Right kidney (tissue), 1 donor: ENCODE data around the gene TWSG1.
"Not testable (repeated sequence)": the region's sequence is repeated elsewhere in the genome, so short reads cannot be mapped to it uniquely, and the experiment has no call there.

Source experiments
- DNase-seq: peaks from one replicate; pipeline ENCODE4 v3.0.0-alpha.2; 2016

Gene TWSG1

DNA sequence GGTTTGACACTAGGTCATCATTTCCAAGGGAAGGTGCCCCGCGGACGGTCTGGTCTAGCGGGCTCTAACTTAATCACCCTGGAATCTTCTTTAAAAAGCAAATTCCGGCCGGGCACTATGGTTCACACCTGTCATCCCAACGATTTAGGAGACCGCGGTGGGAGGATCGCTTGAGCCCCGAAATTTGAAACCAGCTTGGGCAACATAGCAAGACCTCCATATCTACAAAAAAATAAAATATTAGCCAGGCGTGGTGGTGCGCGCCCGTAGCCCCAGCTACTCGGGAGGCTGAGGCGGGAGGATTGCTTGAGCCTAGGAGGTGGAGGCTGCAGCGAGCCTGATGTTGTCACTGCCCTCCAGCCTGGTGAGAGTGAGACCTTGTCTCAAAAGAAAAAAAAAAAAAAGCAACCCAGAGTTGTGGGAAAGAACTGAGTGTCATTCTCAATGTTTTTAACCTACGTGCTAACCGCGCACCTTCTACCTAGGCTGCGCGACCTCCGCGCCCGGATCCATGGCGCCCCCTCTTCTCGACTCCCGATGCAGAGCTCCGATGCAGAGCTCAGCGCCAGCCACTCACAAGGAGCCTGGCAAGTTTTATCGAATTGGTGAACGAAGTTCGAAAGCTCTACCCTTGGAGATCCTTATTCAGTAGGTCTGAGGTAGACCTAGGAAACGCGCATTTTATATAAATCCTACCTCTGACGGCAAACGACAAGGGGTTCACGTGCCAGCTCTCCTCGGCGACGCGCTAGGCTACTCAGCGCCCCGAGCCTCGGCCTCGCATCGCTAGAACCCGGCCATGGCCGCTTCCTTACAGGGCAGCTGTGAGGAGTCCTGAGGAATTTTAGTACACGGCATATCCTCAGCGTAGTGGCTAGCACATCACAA lies 888 bp upstream of the TWSG1 start:
- DNase-seq = no peak

DNA sequence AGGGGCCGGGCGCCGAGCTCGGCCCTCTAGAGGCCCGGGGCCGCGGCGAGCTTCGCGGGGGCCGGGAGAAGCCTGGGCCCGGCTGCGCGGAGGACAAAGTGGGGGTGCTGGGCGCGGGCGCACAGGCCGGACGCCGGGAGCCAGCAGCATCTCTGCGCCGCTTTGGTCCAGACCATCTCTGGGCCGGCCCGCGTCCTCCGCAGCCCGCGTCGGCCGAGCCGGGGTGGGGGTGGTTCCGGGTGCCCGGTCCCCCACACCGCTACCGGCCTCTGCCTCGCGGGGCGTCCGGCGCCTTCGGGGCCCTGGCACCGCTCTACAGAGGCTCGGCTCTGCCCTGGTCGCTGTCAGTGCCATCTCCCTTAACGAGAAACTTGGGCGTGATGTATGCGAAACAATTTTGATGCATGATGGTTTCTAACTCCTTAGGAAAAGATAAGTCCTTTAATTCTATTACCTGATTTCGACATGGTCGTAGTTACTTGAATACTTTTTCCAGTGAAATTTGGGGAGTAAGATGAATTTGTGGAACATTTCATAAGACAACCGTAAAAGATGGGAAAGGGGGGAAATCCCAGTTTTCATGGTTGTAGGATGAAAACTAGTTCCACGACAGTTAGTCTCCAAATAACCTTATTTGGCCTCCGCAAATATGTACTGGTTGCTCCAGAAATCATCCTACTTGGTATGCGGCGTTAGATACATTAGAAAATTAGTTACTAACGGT lies 562 bp downstream of the TWSG1 start:
- DNase-seq = peak; percentile 97

DNA sequence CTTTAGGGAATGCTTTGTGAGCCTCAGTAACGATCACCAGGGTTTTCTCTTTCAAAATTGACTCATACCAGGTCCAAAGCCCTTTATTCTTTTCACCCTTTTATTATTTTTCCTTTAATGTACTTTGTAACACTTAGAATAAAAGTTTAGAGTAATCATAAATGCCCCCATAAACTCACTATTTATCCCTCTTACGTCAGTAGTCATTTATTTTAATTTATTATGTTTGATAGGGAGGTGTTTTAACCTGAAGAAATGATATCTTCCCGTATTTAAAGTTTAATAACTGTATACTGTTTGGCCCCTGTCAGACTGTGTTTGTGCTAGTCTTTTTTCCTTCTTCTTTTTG lies 1.1 kb downstream of the TWSG1 start:
- DNase-seq = no peak

DNA sequence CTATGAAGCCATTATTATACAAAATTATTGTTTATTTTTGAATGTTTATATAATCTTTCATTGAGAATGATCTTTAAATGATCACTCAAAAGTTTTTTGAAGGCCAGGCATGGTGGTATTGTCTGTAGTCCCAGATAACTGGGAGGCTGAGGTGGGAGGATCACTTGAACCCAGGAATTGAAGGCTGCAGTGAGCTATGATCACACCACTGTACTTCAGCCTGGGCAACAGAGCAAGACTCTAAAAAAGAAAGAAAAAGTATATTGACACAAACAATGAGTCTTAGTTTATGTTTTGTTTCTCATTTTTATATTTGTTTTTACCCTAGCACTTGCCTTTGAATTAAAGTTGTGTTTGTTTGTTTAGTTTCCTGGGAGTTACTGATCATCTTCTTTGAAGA lies 2.3 kb downstream of the TWSG1 start:
- DNase-seq = no peak

DNA sequence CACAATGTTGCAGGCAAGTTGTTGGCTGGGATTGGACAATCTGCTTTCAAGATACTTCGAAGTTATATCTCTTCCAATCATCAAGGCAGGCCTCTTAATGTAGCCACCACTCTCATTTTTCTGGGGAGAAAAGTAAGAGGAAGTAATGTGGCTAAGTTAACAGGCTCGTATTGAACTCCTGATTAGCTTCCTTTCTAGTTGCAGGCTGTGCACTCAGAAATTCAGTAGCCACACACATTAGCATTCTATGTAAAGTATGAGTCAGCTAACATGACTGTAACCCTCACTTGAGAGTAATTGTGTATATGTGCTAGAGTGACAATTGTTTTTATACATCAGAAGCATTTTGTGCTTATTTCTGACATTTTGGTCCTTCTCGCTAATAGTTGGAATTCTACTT lies 3.3 kb downstream of the TWSG1 start:
- no peak for DNase-seq

DNA sequence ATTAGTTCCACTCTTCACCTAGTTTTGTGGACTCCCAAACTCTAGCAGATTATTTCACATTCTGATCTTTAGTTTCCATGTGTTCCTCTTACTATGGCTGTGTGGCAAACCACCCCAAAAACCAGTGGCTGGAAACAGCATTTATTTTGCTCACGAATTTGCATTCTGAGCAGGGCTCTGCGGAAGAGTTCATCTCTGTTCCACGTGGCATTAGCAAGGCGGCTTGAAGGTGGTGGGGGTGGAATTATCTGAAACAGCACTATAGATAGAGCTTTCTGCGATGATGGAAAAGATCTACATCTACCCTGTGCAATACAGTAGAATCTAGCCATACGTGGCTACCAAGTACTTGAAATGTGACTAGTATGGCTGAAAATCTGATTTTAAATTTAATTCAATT lies 5.9 kb downstream of the TWSG1 start:
- no peak for DNase-seq

DNA sequence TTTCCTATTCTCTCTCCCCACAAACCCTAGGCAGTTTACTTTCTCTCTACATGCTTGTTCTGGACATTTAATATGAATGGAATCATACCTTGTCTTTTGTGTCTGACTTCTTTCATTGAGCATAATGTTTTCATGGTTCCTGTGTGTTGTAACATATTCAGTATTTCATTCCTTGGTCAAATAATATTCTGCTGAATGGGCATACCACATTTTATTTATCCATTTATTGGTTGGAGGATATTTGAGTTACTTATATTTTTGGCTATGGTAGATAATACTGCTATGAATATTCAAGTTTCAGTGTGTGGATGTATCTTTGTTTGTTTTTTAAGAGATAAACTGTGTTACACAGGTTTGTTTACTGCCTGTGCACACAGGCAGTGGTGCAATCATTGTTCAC lies 9.0 kb downstream of the TWSG1 start:
- DNase-seq = no peak

DNA sequence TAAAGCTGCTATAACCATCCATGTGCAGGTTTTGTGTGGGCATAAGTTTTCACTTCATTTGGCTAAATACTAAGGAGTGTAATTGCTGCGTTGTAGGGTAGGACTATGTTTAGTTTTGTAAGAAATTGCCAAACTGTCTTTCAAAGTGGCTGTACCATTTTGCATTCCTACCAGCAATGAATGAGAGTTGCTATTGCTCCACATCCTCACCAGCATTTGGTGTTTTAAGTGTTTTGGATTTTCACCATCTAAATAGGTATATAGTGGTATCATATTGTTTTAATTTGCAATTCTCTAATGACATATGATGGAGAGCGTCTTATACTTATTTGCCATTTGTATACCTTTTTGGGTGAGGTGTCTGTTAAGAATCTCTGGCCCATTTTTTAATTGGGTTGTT lies 12.2 kb downstream of the TWSG1 start:
- DNase-seq = no peak

DNA sequence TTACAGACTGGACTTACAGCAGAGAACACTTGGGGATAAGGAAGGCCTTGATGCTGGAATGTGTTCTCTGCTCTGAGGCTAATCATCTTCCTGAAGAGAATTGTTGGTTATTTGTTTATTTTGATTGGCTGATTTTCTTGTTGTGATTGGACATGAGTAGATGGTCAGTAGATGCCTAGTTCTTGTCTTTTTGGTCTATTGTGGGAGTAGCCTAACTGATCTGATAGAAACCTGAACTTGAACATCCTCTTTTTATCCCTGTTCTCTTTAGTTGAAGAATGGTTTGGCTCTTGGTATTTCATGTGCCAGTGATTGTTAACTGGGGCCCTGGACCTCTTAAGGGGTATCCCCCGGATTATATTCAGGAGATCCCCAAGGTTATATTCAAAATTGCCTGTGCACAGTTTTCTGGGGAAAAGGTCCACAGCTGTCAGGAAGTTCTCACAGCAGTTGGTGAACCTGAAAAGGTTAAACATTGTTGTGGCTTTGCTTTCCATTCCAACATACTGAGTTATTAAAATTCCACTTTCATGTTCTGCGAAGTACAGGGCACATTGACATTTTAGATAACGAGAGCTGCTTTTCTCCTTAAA lies 13.6 kb downstream of the TWSG1 start:
- DNase-seq = no peak

DNA sequence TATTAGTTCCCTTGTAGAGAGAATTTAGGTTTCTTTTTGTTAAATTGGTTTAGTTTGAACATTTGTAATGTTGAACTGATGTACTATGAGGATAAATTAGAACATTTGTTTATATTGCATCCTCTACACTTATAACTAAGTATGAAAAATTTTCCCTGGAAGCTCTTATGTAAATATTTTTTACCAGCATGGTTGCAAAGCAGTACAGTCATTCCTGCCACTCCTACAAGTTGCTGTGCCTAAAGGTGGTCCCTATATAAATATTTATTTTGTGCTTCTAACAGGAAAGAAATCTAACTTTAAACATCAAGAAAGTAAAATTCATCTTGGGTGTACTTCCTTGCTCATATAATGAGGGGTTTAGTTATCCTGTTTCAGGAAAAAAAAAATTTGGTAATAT lies 14.2 kb downstream of the TWSG1 start:
- no peak for DNase-seq

DNA sequence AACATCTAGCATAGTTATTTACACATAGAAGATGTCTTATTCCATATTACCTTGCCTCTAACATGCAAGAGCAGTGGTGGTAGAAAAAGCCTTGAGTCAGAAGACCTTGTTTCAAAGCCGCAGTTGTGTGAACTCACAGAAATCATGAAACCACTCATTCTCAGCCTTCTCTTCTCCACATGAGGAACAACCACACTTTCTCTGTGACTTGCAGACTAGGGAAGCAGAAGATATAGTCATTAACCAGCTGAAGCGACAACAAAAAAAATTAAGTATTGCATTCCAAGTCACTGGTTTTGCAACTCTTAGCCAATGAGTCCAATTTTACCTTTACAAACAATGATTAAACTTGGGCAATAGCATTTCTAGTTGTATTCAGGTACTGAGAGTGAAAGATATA lies 19.0 kb downstream of the TWSG1 start:
- no peak for DNase-seq

DNA sequence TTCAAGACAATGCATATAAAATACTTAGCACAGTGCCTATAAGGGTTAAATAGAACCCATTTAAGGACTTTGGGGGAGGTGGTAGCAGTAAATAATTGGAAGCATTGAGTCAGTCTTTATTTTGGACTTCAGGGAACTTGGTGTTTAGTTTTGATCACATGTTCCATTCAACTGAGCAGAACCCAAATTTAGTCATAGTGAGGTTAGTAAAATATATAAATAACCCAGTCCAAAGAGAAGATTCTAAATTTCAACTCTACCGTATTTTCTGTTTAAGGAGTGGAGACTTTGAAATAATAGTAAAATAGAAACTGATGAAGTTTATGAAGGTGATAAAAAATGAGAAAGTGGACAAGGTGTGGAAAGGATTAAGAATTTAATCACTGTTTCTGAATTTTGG lies 19.7 kb downstream of the TWSG1 start:
- DNase-seq = no peak

DNA sequence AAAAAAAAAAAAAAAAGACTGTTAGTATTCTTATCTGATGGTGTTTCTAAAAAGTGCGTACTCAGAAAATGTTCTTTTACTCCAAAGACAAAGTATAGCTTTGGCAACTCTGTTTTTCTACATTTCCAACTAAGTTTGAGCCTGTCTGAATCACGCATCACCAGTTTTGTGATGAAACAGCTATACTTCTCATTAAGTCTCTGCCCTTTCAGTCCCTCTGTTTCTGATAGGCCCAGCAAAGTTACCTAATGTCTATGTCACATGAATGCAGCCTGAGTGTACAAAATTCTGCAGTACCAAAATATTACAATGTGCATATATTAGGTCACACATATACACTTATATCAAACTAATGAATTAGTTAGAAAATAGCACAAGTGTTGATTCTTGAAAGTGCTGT lies 22.4 kb downstream of the TWSG1 start:
- no peak for DNase-seq

DNA sequence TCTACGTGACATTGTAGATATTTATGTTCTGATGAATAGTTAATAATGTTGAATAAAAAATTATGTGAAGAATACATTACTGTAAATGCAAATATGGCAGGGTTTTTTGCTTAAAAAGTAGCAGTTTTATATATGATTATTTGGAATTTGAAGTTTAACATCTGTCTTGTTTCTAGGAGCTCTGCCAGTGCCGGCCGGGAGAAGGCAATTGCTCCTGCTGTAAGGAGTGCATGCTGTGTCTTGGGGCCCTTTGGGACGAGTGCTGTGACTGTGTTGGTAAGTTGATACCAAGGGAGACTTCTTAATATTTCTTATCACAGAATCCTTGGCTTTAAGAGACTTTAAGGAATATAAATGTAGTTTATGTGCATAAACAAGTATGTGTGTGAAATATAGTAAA lies 25.2 kb downstream of the TWSG1 start:
- DNase-seq = no peak

DNA sequence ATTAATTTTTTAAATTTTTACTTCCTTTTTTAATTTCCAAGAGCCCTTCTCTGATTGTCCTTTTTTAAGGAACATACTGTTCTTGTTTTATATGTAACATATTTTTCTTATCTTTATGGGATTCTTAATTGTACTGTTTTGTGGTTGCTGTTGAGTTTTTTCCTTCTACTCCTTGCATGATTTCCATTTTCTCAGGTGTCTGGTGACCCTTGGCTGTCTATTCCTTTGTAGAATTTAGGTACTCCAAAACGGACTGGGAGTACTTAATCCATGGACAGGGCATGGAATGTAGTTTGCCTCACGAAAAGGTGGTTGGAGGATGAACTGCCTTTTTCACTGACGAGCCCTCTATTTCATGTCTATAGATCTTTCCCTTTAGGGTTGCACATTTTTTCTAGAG lies 26.6 kb downstream of the TWSG1 start:
- DNase-seq = no peak

DNA sequence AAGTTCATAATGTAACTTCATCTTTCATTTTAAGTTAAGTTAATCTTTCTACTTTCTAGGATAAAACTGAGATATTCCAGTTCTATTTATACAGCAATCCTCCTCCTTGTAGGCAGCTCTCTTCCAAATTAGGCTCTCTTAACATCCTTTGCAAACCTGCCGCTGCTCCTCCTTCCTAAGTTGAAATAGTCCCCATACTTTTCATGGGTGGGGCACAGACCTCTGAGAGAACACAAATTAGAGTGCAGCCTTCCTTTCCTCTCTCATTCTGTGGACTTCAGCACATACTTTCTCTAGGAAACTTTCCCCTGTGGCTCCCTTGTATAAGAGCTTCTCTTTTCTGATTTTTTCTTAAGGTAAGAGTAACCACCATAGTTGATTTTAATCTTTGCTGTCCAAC lies 28.3 kb downstream of the TWSG1 start:
- no peak for DNase-seq

DNA sequence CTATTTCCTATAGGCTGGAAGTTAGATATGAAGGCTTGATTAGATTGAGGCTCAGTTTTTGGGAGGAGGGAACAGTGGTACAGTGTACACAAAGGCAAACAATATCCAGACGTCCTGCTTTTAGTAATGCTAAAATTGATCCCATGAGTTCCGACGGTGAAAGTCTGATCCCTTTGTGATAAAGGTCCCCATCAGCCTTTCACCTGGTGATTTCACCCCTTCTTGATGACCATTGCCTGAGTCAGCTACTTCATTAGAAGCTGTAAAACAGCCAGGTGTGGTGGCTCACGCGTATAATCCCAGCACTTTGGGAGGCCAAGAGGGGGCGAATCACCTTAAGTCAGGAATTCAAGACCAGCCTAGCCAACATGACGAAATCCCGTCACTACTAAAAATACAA lies 29.7 kb downstream of the TWSG1 start:
- DNase-seq = no peak

DNA sequence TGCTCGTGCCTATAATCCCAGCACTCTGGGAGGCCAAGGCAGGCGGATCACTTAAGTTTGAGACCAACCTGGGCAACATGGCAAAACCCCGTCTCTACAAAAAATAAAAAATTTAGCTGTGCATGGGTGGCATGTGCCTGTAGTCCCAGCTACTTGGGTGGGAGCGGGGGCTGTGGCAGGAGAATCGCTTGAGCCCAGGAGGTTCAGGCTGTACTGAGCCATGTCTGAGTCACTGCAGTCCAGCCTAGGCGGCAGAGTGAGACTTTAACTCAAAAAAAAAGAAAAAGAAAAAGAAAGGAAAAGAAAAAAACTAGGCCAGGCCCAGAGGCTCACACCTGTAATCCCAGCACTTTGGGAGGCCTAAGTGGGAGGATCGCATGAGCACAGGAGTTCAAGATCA lies 30.8 kb downstream of the TWSG1 start:
- no peak for DNase-seq

DNA sequence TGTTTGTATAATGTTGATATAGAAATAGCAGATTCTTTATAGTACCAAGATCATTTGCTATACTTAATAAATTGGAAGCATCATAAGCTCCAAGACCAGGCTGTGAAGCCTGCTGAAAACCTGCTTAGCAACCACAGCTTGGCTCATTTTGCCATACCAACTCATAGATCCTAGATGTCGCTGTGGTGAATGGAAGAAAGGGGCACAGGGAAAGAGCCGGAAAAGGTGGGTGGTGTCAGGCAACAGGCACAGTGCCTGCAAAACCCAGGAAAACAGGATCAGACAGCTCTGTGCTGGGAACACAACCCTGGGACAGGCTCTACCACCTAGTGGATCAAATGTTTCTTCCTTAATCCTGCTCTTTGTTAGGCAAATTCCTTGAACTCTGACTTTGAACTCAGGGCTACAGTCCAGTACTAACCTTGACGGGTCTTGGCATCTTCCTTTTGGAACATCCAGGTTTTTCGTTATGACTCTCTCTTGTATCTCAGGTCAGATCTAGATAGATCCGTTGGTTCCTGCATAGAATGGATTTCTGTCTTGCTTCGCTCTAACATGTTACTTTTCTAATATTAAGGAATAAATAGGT lies 31.6 kb downstream of the TWSG1 start:
- peak; percentile 17 for DNase-seq

DNA sequence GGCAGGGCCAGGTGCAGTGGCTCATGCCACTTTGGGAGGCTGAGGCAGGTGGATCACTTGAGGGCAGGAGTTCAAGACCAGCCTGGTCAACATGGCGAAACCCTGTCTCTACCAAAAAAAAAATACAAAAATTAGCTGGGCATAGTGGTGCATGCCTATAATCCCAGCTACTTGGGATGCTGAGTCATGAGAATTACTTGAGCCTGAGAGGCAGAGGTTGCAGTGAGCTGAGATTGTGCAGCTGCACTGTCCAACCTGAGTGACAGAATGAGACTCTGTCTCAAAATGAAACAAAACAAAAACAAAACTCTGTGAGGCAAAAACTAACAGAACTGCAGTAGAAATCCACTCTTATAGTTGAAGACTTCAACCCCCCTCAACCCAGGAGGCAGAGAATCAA lies 38.7 kb downstream of the TWSG1 start:
- not testable (repeated sequence) for DNase-seq

DNA sequence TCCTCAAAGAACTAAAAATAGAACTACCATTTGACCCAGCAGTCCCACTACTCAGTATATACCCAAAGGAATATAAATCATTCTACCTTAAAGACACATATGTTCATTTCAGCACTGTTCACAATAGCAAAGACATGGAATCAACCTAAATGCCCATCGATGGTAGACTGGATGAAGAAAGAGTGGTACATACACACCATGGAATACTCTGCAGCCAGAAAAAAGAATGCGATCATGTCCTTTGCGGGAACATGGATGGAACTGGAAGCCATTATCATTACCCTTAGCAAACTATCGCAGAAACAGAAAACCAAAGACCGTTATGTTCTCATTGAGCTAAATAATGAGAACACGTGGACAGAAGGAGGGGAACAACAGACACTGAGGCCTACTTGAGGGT lies 44.5 kb downstream of the TWSG1 start:
- no peak for DNase-seq

DNA sequence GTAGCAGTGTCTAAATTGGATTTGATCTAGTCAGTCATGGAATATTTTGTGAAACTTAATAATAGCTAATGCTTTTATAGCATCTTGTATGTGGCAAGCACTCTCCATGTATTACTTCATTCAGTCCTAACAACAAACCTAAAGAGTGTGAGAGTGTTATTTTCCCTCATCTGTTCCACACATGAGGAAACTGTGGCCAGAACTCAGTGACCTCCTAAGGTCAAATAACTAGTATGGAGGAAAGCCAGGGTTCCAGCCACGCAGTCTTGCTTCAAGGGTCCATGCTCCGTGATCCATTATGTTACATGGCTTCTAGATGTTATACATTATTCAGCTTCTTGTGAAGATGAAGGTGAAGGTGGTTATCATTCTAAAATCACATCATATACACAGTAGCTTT lies 45.5 kb downstream of the TWSG1 start:
- DNase-seq = no peak

DNA sequence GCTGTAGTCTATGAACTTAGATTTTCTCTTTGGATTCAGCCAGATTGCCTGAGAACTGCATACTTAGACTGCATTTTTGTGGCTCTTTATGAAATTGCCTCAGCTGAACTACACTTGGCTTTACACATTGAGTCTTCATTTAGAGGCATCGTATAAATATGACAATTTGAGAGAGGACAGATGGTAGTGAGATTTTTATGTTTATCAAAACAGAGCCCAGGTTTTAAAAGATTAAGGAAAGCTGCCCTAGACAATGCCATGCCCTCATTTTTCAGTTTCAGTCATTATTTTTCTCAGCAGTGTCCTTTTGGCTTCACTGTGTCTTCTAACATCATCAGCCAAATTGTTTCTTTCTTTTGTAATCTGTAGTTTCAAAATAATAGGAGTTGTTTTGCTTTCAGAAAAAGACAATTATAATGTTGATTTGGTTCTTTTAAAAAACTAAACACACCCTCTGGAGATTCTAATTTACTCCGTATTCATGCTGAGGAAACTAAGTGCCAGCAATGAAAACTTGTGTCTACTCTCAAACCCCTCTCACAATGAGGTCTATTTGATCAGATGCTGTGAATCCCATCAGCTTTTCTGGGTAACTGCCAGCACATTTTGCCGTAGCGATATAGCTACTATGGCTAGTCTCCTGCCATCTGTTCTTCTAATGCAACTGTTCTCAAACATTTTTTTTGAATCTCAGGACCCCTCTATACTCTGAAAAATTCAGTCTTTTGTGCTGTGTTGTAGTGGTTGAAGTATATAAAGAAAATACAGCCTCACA lies 46.2 kb downstream of the TWSG1 start:
- peak; percentile 4 for DNase-seq
